Measurements from ENCODE around the gene FTSJ1. TPM values are rescaled to one million over a fixed set of nuclear protein-coding genes. Genes with fewer than 3 reads are reported as not detected.

FTSJ1 gene
- total RNA-seq, 1 donor from 2014 or later = 80.3 TPM

DNA sequence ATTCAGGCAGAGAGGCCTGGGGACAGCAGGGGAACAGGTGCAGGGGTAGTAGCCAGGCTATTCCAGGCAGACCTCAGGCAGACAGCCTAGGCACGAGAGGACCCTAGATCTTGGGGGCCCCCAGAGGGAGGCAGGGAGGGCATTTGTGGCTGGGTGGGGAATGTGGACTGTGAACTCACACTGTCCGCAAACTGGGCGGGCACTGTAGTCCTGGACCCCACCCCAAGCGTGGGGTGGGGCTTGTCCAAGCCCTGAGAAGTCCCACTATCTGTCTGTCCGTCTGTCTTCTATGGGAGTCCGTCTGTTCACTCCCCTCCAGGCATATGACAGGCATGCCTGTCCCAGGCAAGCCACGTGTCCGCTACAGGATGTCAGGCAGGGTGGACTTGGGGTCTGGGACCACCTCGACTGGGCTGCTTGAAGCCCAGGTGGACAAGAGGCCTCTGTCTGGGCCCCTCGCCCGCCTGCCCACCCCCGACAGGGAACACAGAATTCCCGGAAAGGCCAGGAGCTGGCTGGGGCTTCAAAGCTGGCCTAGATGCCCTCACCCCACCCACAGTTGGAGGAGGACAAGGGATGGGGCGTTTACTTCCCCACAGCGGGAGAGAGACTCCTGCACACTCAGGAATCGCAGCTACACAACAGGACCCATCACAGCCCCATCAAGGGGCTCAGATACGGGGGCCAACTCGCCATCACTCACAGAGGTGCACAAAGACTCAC is 5.7 kb upstream of the FTSJ1 start, which contains the start of gene SLC38A5:
Gene SLC38A5 (minus strand): TSS at position 151 of the 723 bp plus-strand sequence. CDS start 2,336 bp downstream, outside the sequence.
- DNase-seq (ENCODE audit: low read depth) = no peak
- Histone ChIP-seq H3K4me3 (ENCODE audit: low read depth, low read length) (peak within 1 kb of the TSS; percentile 42), H3K36me3 (ENCODE audit: control insufficient read depth, insufficient read depth, low read length) (no peaks in the 10 kb centered on the region), H3K27me3 (ENCODE audit: control insufficient read depth, insufficient read depth, low read length) (peaks cover 2% of the 10 kb centered on the region)
- TF ChIP-seq CTCF (IDR thresholded peaks at IDR 0.05; ENCODE audit: insufficient read depth, low read length, poor library complexity, severe bottlenecking) = no peak

DNA sequence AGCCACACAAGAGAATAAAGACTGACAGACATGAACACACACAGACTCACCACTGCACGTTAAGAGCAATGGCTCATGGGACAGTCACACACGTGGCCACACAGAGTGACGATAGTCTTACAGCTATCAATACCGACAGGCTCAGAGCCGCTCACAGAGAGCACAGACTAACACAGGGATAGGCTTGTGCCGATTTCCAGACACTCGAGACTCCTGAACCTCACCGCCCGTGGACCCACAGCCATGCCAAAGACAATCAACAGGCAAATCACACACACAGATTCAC is 5.2 kb upstream of the FTSJ1 start:
- H3K27me3 ChIP-seq (ENCODE audit: control insufficient read depth, insufficient read depth, low read length) = peaks cover 2% of the 10 kb centered on the region
- H3K36me3 ChIP-seq (ENCODE audit: control insufficient read depth, insufficient read depth, low read length) = no peaks in the 10 kb centered on the region
- DNase-seq (ENCODE audit: low read depth) = no peak
- TF ChIP-seq CTCF (IDR thresholded peaks at IDR 0.05; ENCODE audit: insufficient read depth, low read length, poor library complexity, severe bottlenecking) = no peak
- H3K4me3 ChIP-seq (ENCODE audit: low read depth, low read length) = no peak overlapping the region

- Histone ChIP-seq H3K36me3 (ENCODE audit: control insufficient read depth, insufficient read depth, low read length) (no peaks in the 10 kb centered on the region), H3K4me3 (ENCODE audit: low read depth, low read length) (no peak overlapping the region), H3K27me3 (ENCODE audit: control insufficient read depth, insufficient read depth, low read length) (peaks cover 2% of the 10 kb centered on the region)
- DNase-seq (ENCODE audit: low read depth) = no peak
- no peak for TF ChIP-seq CTCF (IDR thresholded peaks at IDR 0.05; ENCODE audit: insufficient read depth, low read length, poor library complexity, severe bottlenecking)
Measured at GRCh38 chrX:48471504-48471903, 4.5 kb upstream of the FTSJ1 start.

DNA sequence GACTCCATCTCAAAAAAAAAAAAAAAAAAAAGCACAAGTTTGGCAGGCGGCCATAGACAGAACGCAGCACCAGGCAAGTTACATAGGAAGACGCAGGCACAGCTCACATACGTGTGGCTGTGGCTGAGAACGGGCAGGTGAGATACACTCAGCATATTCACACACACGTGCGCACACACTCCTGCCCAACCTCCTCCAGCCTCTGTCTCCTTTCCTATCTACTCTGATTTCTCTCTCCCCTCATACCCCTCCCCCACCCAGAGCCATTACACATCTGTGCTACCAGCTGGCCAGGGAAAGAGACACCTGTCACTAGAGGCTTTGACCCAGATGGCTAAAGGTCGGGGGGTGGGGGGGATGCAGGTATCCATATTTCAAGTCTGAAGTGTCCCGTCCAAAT is 3.8 kb upstream of the FTSJ1 start:
- Histone ChIP-seq H3K36me3 (ENCODE audit: control insufficient read depth, insufficient read depth, low read length) (no peaks in the 10 kb centered on the region), H3K4me3 (ENCODE audit: low read depth, low read length) (no peak overlapping the region), H3K27me3 (ENCODE audit: control insufficient read depth, insufficient read depth, low read length) (peaks cover 2% of the 10 kb centered on the region)
- no peak for DNase-seq (ENCODE audit: low read depth)
- TF ChIP-seq CTCF (IDR thresholded peaks at IDR 0.05; ENCODE audit: insufficient read depth, low read length, poor library complexity, severe bottlenecking) = no peak

DNA sequence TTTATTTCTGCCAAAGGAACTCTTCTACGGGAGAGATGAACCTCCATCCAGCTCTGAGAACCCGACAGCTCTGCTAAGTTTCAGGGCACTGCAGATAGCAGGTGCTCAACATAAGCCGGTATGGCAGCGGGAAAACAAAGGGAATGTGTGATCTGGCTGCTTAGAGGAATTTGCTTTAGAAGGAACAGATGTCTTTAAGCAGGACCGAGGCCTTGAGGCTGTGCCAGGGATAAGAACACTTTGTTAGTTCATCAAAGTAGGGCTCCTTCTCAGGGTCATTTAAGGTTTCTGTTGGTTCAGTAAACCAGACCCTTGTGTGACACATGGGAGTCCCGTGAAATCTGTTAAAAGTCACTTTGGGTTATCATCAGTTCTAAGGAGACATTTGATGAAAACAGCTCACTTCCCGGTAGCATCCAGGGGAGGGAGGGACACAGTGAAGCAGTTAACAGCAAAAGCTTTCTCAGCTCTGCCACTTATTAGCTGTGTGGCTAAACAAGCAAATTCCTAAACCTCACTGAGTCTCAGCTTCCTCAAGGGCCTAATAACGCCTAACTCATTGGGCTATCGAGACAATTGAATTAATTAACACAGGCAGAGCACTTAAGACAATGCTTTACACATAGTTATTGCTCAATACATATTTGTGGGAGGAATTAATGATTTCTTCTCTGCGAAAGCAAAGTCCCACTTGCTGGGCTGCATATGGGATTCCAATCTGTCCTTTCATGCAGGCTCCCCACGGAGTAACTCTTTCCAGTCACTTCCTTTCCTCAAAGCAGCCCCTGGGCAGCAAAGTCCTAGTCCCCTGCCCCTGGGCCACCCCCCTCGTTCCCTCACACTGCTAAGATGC is 2.9 kb upstream of the FTSJ1 start:
- no peaks in the 10 kb centered on the region for H3K36me3 ChIP-seq (ENCODE audit: control insufficient read depth, insufficient read depth, low read length)
- H3K4me3 ChIP-seq (ENCODE audit: low read depth, low read length) = no peak overlapping the region
- H3K27me3 ChIP-seq (ENCODE audit: control insufficient read depth, insufficient read depth, low read length) = no peaks in the 10 kb centered on the region
- DNase-seq (ENCODE audit: low read depth) = no peak
- no peak for TF ChIP-seq CTCF (IDR thresholded peaks at IDR 0.05; ENCODE audit: insufficient read depth, low read length, poor library complexity, severe bottlenecking)
